ENCODE results near the gene SLC36A3.

SLC36A3 gene

DNA sequence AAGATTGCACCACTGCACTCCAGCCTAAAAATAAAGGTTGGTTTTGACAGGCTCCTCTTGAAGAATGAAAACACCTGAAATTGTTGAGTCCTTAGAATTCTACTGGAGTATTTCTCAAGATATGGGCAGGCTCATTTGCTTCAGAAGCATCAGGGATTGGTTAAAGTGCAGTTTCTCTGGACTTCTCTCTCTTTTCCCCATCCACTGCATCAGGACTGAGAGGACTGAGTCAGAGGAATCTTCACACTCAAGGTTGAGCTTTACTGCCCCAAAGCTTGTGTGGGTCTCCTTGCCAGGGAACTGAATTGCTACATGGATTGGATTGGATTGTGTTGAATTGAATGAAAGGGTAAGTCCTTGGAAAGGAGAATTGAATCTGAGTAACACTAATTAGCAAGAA is 72.2 kb downstream of the SLC36A3 start:
- no peaks in the 10 kb centered on the region for H3K27me3 ChIP-seq (replicated peaks; ENCODE audit: control insufficient read depth, insufficient read depth, low read length)
- DNase-seq (ENCODE audit: extremely low read depth, insufficient read length), result no peak
- no peak for TF ChIP-seq CTCF (IDR thresholded peaks at IDR 0.05; ENCODE audit: insufficient read depth, low read length, poor library complexity, severe bottlenecking)
- no peak overlapping the region for H3K4me3 ChIP-seq (replicated peaks; ENCODE audit: low read depth, low read length)
- H3K36me3 ChIP-seq (ENCODE audit: control insufficient read depth, insufficient read depth, low read length), result no peaks in the 10 kb centered on the region

DNA sequence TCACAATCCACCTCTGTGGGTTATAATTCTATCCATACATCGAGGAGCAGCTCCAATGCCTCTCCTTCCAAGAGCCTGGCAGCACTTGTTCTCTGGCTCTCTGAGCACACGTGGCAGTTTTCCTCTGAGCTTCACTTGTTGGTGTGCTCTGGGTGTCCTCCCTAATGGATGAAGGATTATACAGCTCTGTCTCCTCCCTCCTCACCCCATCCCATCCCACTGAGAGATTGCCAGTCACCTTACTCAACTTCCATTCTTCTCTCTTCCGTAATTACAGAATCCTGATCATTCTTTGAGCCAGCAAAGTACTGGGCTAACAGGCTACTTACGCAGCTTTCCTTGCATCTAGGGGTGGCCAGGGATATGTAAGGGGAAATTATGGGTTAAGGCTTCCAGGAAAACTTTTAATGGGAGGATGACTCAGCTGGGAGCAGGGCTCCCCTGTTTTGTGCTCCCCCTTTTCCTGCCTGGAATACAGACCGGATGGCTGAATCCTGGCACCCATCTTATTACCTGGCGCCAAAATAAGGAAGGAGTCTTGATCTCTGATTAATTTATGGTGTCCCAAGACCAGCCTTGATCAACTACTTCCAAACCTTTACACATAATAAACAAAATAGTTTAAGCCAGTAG is 73.4 kb downstream of the SLC36A3 start:
- DNase-seq (ENCODE audit: extremely low read depth, insufficient read length), result no peak
- no peaks in the 10 kb centered on the region for H3K36me3 ChIP-seq (ENCODE audit: control insufficient read depth, insufficient read depth, low read length)
- no peak for TF ChIP-seq CTCF (IDR thresholded peaks at IDR 0.05; ENCODE audit: insufficient read depth, low read length, poor library complexity, severe bottlenecking)
- H3K4me3 ChIP-seq (replicated peaks; ENCODE audit: low read depth, low read length), result no peak overlapping the region
- no peaks in the 10 kb centered on the region for H3K27me3 ChIP-seq (replicated peaks; ENCODE audit: control insufficient read depth, insufficient read depth, low read length)

DNA sequence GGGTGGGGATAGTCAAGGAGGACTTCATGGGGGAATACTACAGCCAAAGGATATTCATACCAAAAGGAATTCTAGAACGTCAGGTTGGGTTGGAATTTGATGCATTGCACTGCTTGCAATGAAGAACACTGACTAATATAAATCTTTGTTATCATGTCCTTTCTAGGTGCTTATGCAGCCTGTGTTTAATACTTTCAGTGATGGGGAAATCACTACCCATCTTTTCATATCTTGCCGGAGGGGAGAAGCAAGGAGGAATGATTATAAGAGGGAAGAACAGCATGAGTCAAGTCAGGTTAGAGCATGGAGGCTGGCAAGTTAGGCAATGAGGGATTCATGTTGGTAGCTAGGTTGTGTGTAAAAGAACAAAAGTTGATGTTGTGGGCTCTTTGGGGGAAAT is 74.6 kb downstream of the SLC36A3 start:
- Histone ChIP-seq H3K4me3 (replicated peaks; ENCODE audit: low read depth, low read length) (no peak overlapping the region), H3K27me3 (replicated peaks; ENCODE audit: control insufficient read depth, insufficient read depth, low read length) (no peaks in the 10 kb centered on the region), H3K36me3 (ENCODE audit: control insufficient read depth, insufficient read depth, low read length) (no peaks in the 10 kb centered on the region)
- TF ChIP-seq CTCF (IDR thresholded peaks at IDR 0.05; ENCODE audit: insufficient read depth, low read length, poor library complexity, severe bottlenecking), result no peak
- no peak for DNase-seq (ENCODE audit: extremely low read depth, insufficient read length)

- Histone ChIP-seq H3K4me3 (replicated peaks; ENCODE audit: low read depth, low read length) (no peak overlapping the region), H3K27me3 (replicated peaks; ENCODE audit: control insufficient read depth, insufficient read depth, low read length) (no peaks in the 10 kb centered on the region), H3K36me3 (ENCODE audit: control insufficient read depth, insufficient read depth, low read length) (no peaks in the 10 kb centered on the region)
- TF ChIP-seq CTCF (IDR thresholded peaks at IDR 0.05; ENCODE audit: insufficient read depth, low read length, poor library complexity, severe bottlenecking), result no peak
- no peak for DNase-seq (ENCODE audit: extremely low read depth, insufficient read length)
Measured at GRCh38 chr5:151227918-151228447, 75.6 kb downstream of the SLC36A3 start.

All from GM06990 (cell line).